Thyroid gland (tissue), 4 donors: ENCODE measurements around the gene FCHSD2.

Source experiments
- POLR2A ChIP-seq, 2 donors: fragments of 450-650 bp; IDR thresholded peaks; one replicate each; pipeline ENCODE4 v1.6.1; 2017; ENCODE audit warnings: antibody characterized with exemption in 2 of 2, mild to moderate bottlenecking in 2 of 2, moderate library complexity in 1 of 2
- TF ChIP-seq, protein P1 (sequence below), 6 experiments: fragments of 200-600 bp in 3 of 6; fragments of 450-650 bp in 3 of 6; sonication (generic) in 3 of 6; IDR thresholded peaks; one replicate each; pipeline ENCODE4 v1.5.1; 2016 to 2019; ENCODE audit warnings: antibody characterized with exemption in 6 of 6, mild to moderate bottlenecking in 2 of 6, inconsistent platforms in 1 of 6, moderate library complexity in 1 of 6

GRCh38 chr11:72953637-72954036 is 188.5 kb downstream of the FCHSD2 start:
- TF ChIP-seq, protein P1, sequence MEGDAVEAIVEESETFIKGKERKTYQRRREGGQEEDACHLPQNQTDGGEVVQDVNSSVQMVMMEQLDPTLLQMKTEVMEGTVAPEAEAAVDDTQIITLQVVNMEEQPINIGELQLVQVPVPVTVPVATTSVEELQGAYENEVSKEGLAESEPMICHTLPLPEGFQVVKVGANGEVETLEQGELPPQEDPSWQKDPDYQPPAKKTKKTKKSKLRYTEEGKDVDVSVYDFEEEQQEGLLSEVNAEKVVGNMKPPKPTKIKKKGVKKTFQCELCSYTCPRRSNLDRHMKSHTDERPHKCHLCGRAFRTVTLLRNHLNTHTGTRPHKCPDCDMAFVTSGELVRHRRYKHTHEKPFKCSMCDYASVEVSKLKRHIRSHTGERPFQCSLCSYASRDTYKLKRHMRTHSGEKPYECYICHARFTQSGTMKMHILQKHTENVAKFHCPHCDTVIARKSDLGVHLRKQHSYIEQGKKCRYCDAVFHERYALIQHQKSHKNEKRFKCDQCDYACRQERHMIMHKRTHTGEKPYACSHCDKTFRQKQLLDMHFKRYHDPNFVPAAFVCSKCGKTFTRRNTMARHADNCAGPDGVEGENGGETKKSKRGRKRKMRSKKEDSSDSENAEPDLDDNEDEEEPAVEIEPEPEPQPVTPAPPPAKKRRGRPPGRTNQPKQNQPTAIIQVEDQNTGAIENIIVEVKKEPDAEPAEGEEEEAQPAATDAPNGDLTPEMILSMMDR (IDR thresholded peaks at IDR 0.05): no peak
- TF ChIP-seq POLR2A (IDR thresholded peaks at IDR 0.05): no peak
